HepG2 (cell line): Measurements from ENCODE around the gene ATP6V0A1.
"Not testable (repeated sequence)": the region's sequence is repeated elsewhere in the genome, so short reads cannot be mapped to it uniquely, and the experiment has no call there.

ENCODE experiments used
- CBX5 ChIP-seq: sonication (generic); formaldehyde crosslinking; IDR thresholded peaks from 2 replicates; pipeline ENCODE4 v1.4.0; 2020; ENCODE audit warnings: missing genetic modification reagents, borderline replicate concordance
- CTCF ChIP-seq: sonication (generic); formaldehyde crosslinking; IDR thresholded peaks from 2 replicates; pipeline ENCODE4 v1.5.0; 2020; ENCODE audit warnings: mild to moderate bottlenecking, missing genetic modification reagents, moderate library complexity
- KAT7 ChIP-seq: IDR thresholded peaks from 2 replicates; pipeline ENCODE4 v1.6.1; 2018; ENCODE audit warnings: borderline replicate concordance, missing compliant biosample characterization
- LBX2 ChIP-seq: sonication (generic); formaldehyde crosslinking; IDR thresholded peaks from 2 replicates; pipeline ENCODE4 v1.5.0; 2020; ENCODE audit warnings: missing genetic modification reagents, mild to moderate bottlenecking, borderline replicate concordance
- RXRB ChIP-seq: IDR thresholded peaks from 2 replicates; pipeline ENCODE4 v1.6.1; 2016; ENCODE audit warnings: borderline replicate concordance, missing genetic modification reagents, missing compliant biosample characterization
- ZHX2 ChIP-seq, 2 experiments: sonication (generic) in 1 of 2; formaldehyde crosslinking in 1 of 2; IDR thresholded peaks; 2 replicates each; pipeline versions ENCODE4 v1.6.1 to v1.9.0; 2014 to 2022; ENCODE audit warnings: antibody characterized with exemption in 1 of 2, borderline replicate concordance in 1 of 2, inconsistent platforms in 1 of 2, low read depth in 1 of 2, missing genetic modification reagents in 1 of 2
- ZNF138 ChIP-seq: sonication (generic); formaldehyde crosslinking; IDR thresholded peaks from 2 replicates; pipeline ENCODE4 v1.5.0; 2020; ENCODE audit warnings: mild to moderate bottlenecking, low read depth, missing genetic modification reagents
- ZNF280D ChIP-seq: sonication (generic); formaldehyde crosslinking; IDR thresholded peaks from 2 replicates; pipeline ENCODE4 v1.5.1; 2020; ENCODE audit warnings: mild to moderate bottlenecking, missing genetic modification reagents

DNA sequence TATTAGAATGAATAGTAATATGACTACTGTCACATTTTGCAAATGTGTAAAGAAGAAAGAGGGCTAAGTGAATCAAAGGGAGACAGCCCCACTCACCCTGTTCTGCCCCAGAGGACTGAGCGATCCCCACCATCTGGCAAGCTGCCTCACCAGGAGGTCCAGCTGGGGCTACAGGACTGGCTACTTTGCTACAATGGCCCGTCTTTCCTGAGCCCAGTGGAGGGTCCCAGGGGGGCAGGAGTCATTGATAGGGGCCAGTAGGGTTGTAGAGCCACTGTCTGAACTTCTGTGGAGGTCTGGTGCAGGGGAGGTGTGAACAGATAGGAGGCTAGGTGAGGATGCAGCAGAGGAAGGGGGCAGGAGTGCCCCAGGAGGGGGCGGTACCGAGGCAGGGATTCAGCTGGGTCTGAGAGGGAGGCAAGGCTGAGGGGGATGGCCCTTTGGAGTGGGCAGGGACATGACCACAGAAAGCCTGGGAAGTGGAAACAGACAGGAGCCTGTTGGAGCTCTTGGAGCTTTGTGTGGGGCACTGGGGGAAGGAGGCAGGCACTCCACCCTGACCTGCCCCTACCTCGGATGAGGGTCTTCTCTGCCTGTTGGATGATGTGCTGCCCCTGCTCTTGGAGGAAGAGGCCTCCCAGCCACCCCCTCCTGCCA lies 97.4 kb downstream of the ATP6V0A1 start:
- not testable (repeated sequence) for TF ChIP-seq CTCF (CRISPR knock-in tag); ZNF280D (CRISPR knock-in tag); KAT7; LBX2 (CRISPR knock-in tag); ZHX2 (IDR thresholded peaks at IDR 0.05; ENCODE audit: low read depth); ZHX2 (CRISPR knock-in tag; IDR thresholded peaks at IDR 0.05; ENCODE audit: borderline replicate concordance); RXRB; ZNF138 (CRISPR knock-in tag)
- 0 out of 2 replicates have a peak, but pooled peaks have one; percentile 15 for TF ChIP-seq CBX5 (CRISPR knock-in tag)
